ENCODE measurements around the gene TSPAN9.

The TSPAN9 gene

GRCh38 chr12:3320881-3321509 is 243.8 kb downstream of the TSPAN9 start:
- Histone ChIP-seq H3K36me3 (ENCODE audit: insufficient read depth, low read length) (no peaks in the 10 kb centered on the region), H3K79me2 (ENCODE audit: insufficient read depth, low read length) (no peaks in the 10 kb centered on the region), H3K4me1 (ENCODE audit: insufficient read depth, low read length, severe bottlenecking) (no peaks in the 10 kb centered on the region), H3K9ac (ENCODE audit: low read length) (no peak overlapping the region), H3K27ac (ENCODE audit: low read depth, low read length, poor library complexity, severe bottlenecking) (no peak overlapping the region), H3F3A (ENCODE audit: insufficient read depth, low read length) (no peaks in the 10 kb centered on the region), H4K20me1 (ENCODE audit: insufficient read depth, low read length) (no peaks in the 10 kb centered on the region), H3K27me3 (ENCODE audit: insufficient read depth, low read length) (no peaks in the 10 kb centered on the region), H3K4me3 (ENCODE audit: low read depth, low read length, poor library complexity, severe bottlenecking) (no peak overlapping the region), H3K9me2 (ENCODE audit: low read depth, low read length) (no peaks in the 10 kb centered on the region), H3K4me2 (ENCODE audit: low read length) (no peak overlapping the region), H3K9me3 (ENCODE audit: low read length) (no peaks in the 10 kb centered on the region), H2AFZ (ENCODE audit: low read length) (no peak overlapping the region)
- TF ChIP-seq, protein P1, sequence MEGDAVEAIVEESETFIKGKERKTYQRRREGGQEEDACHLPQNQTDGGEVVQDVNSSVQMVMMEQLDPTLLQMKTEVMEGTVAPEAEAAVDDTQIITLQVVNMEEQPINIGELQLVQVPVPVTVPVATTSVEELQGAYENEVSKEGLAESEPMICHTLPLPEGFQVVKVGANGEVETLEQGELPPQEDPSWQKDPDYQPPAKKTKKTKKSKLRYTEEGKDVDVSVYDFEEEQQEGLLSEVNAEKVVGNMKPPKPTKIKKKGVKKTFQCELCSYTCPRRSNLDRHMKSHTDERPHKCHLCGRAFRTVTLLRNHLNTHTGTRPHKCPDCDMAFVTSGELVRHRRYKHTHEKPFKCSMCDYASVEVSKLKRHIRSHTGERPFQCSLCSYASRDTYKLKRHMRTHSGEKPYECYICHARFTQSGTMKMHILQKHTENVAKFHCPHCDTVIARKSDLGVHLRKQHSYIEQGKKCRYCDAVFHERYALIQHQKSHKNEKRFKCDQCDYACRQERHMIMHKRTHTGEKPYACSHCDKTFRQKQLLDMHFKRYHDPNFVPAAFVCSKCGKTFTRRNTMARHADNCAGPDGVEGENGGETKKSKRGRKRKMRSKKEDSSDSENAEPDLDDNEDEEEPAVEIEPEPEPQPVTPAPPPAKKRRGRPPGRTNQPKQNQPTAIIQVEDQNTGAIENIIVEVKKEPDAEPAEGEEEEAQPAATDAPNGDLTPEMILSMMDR (IDR thresholded peaks at IDR 0.05; ENCODE audit: low read length): no peak
- no peak for TF ChIP-seq EZH2 (IDR thresholded peaks at IDR 0.05; ENCODE audit: borderline replicate concordance, low read length)

GRCh38 chr12:3321881-3322280 is 244.7 kb downstream of the TSPAN9 start:
- Histone ChIP-seq H3K36me3 (ENCODE audit: insufficient read depth, low read length) (no peaks in the 10 kb centered on the region), H3F3A (ENCODE audit: insufficient read depth, low read length) (no peaks in the 10 kb centered on the region), H3K9me3 (ENCODE audit: low read length) (no peaks in the 10 kb centered on the region), H3K9ac (ENCODE audit: low read length) (no peak overlapping the region), H4K20me1 (ENCODE audit: insufficient read depth, low read length) (no peaks in the 10 kb centered on the region), H3K27ac (ENCODE audit: low read depth, low read length, poor library complexity, severe bottlenecking) (no peak overlapping the region), H3K79me2 (ENCODE audit: insufficient read depth, low read length) (no peaks in the 10 kb centered on the region), H3K4me2 (ENCODE audit: low read length) (no peak overlapping the region), H3K4me1 (ENCODE audit: insufficient read depth, low read length, severe bottlenecking) (no peaks in the 10 kb centered on the region), H3K4me3 (ENCODE audit: low read depth, low read length, poor library complexity, severe bottlenecking) (no peak overlapping the region), H2AFZ (ENCODE audit: low read length) (no peak overlapping the region), H3K9me2 (ENCODE audit: low read depth, low read length) (no peaks in the 10 kb centered on the region), H3K27me3 (ENCODE audit: insufficient read depth, low read length) (no peaks in the 10 kb centered on the region)
- TF ChIP-seq EZH2 (IDR thresholded peaks at IDR 0.05; ENCODE audit: borderline replicate concordance, low read length): no peak
- TF ChIP-seq, protein P1 (IDR thresholded peaks at IDR 0.05; ENCODE audit: low read length): no peak

DNA sequence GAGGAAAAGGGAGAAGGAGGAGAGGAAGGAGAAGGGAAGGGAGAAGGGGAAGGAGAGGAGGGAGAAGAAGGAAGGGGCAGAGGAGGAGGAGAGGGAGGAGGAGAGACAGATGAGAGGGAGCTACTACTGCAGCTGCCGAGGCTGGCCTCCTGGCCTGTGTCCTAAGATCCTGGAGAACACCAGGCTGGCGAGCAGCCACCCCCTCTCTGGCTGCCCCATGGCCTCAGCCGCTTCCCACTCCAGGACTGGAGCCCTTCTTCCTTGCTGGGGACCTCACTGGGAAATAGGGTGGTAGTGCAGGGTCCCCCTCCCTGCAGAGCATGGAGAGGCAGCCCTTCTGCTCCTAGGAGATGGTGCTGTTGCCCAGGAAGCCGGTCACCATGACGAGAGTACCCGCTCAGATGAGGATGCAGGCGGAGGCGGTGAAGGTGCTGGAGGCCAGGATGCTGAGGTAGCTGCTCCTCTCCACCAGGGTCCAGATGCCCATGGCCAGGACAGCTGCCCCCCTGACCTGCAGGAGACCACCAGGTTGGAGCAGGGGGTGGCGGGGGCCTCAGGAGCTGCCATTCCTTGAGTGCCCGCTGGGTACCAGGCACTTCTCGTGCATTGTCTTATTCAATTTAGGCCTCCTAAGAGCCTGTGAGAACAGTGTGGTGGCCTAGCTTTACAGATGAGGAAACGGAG is 246.0 kb downstream of the TSPAN9 start:
- Histone ChIP-seq H3K4me2 (ENCODE audit: low read length) (no peak overlapping the region), H3K9me3 (ENCODE audit: low read length) (no peaks in the 10 kb centered on the region), H3K27ac (ENCODE audit: low read depth, low read length, poor library complexity, severe bottlenecking) (no peak overlapping the region), H3K9me2 (ENCODE audit: low read depth, low read length) (no peaks in the 10 kb centered on the region), H3K27me3 (ENCODE audit: insufficient read depth, low read length) (no peaks in the 10 kb centered on the region), H3F3A (ENCODE audit: insufficient read depth, low read length) (no peaks in the 10 kb centered on the region), H3K4me1 (ENCODE audit: insufficient read depth, low read length, severe bottlenecking) (no peaks in the 10 kb centered on the region), H3K79me2 (ENCODE audit: insufficient read depth, low read length) (no peaks in the 10 kb centered on the region), H3K36me3 (ENCODE audit: insufficient read depth, low read length) (no peaks in the 10 kb centered on the region), H4K20me1 (ENCODE audit: insufficient read depth, low read length) (no peaks in the 10 kb centered on the region), H2AFZ (ENCODE audit: low read length) (no peak overlapping the region), H3K4me3 (ENCODE audit: low read depth, low read length, poor library complexity, severe bottlenecking) (no peak overlapping the region), H3K9ac (ENCODE audit: low read length) (no peak overlapping the region)
- no peak for TF ChIP-seq EZH2 (IDR thresholded peaks at IDR 0.05; ENCODE audit: borderline replicate concordance, low read length)
- TF ChIP-seq, protein P1 (IDR thresholded peaks at IDR 0.05; ENCODE audit: low read length): no peak

Data from OCI-LY1 (cell line).